Epithelial cell of esophagus (primary cell): ENCODE data around the gene MRM3.

Experiments used
- DNase-seq: peaks from one replicate; pipeline ENCODE4 v3.0.0; 2010; ENCODE audit warnings: low read depth
- H3K4me3 ChIP-seq: 2 replicates; pipeline ENCODE4 v1.5.1; 2011; ENCODE audit warnings: mild to moderate bottlenecking, low read length, control low read depth
- CTCF ChIP-seq: IDR thresholded peaks from 2 replicates; pipeline ENCODE4 v1.5.1; 2011; ENCODE audit warnings: low read depth, mild to moderate bottlenecking, low read length, control low read depth, inconsistent platforms; ENCODE audit not compliant: insufficient read depth; ENCODE audit errors: missing control alignments

Gene MRM3

GRCh38 chr17:759964-760363 is 22.2 kb upstream of the MRM3 start:
- TF ChIP-seq CTCF = no peak
- DNase-seq = no peak
- H3K4me3 ChIP-seq = no peak overlapping the region

GRCh38 chr17:760371-760770 is 21.8 kb upstream of the MRM3 start:
- TF ChIP-seq CTCF = no peak
- no peak for DNase-seq
- no peak overlapping the region for H3K4me3 ChIP-seq

- DNase-seq = no peak
- no peak overlapping the region for H3K4me3 ChIP-seq
- TF ChIP-seq CTCF = no peak
Observed at GRCh38 chr17:767076-767475, 15.1 kb upstream of the MRM3 start.

- no peak for TF ChIP-seq CTCF
- DNase-seq = no peak
- no peak overlapping the region for H3K4me3 ChIP-seq
Observed at GRCh38 chr17:773016-773415, 9.1 kb upstream of the MRM3 start.

GRCh38 chr17:773467-774312 is 8.5 kb upstream of the MRM3 start:
- no peak for TF ChIP-seq CTCF
- no peak for DNase-seq
- H3K4me3 ChIP-seq = no peak overlapping the region

- no peak for DNase-seq
- TF ChIP-seq CTCF = no peak
- H3K4me3 ChIP-seq = no peak overlapping the region
Observed at GRCh38 chr17:774313-774584, 7.9 kb upstream of the MRM3 start.

- H3K4me3 ChIP-seq = no peak overlapping the region
- TF ChIP-seq CTCF = no peak
- no peak for DNase-seq
Observed at GRCh38 chr17:778096-778495, 4.1 kb upstream of the MRM3 start.
